GM21786 (cell line): ENCODE results near the gene ERVW-1.
"Not testable (repeated sequence)": the region's sequence is repeated elsewhere in the genome, so short reads cannot be mapped to it uniquely, and the experiment has no call there.

Experiments used
- ATAC-seq: cut with Tn5 transposase; IDR thresholded peaks from one replicate; pipeline ENCODE4 v1.9.1; 2021; ENCODE audit not compliant: unreplicated experiment

Gene ERVW-1, protein sequence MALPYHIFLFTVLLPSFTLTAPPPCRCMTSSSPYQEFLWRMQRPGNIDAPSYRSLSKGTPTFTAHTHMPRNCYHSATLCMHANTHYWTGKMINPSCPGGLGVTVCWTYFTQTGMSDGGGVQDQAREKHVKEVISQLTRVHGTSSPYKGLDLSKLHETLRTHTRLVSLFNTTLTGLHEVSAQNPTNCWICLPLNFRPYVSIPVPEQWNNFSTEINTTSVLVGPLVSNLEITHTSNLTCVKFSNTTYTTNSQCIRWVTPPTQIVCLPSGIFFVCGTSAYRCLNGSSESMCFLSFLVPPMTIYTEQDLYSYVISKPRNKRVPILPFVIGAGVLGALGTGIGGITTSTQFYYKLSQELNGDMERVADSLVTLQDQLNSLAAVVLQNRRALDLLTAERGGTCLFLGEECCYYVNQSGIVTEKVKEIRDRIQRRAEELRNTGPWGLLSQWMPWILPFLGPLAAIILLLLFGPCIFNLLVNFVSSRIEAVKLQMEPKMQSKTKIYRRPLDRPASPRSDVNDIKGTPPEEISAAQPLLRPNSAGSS

DNA sequence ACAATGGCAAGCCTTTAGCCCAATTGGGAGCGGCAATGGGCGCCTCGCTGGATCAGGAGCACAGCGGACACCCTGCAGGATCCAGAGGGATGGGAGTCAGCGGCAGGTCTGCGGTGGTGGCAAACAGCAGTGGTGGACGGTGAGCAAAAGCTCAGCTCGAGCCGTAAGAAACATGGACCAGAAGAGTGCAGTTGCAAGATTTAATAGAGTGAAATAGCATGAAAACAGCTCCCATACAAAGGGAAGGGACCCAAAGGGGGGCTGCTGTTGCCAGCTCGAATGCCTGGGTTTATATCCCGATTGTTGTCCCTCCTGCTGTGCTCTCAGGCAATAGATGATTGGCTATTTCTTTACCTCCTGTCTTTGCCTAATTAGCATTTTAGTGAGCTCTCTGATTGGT, at the start of gene ERVW-1:
ERVW-1 (minus strand) TSS at position 266 of the 400 bp plus-strand sequence. CDS start 7,565 bp downstream, outside the sequence.
- not testable (repeated sequence) for ATAC-seq

DNA sequence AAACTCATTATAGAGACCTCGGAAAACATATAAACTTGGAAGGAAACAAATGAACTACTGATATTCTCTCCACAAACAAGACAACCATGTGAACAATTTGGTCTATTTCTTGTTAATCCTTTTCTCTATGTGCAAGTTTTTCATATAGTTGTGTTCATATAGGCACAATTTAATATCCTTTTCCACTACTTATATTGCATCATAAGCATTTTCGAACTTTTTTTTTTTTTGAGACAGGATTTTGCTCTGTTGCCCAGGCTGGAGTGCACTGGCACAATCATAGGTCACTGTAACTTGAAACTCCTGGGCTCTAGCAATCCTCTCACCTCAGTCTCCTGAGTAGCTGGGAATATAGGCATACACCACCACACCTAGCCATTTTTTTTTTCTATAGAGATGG, 45.4 kb upstream of the ERVW-1 start:
- no peak for ATAC-seq

DNA sequence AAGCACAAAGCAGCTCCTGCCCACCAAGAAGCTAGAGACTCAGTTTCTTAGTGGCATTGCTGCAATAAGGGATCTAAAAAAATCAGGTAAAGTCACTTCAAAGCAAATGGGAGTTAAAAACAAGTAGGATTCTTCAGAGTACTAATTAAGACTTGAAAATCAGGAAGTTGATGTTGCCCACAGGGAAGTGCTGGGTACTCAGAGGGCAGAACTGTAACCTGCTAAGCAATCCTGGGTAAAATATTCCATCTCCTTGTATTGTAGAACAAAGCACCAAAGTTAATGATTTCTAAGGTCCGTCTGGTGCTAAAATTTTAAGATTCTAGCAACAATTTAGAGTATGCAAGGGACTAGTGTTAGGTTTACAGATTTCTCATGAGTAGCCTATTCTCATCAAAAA, 42.3 kb upstream of the ERVW-1 start:
- ATAC-seq, result no peak

DNA sequence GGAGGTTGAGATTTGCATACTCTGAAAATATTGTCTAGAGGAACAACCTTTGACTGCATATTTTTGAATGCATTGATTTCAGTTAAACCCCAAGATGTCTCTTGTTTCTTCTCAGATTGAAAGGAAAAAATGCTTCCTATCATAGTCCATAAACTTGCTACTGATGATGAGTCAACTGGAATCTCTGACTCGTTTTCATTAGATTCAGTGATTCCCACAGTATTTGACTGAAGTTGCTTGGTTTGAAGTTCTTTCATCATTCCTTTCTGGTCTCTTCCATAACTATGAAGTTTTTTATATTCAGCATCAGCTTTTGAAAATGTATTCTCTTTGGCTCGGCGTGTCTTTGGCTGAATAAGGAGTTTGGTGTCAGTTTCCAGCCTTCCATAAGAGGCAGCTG, 39.9 kb upstream of the ERVW-1 start:
- ATAC-seq, result no peak

- ATAC-seq, result no peak
Observed at GRCh38 chr7:92513167-92513902, 35.6 kb upstream of the ERVW-1 start.

- ATAC-seq, result no peak
Observed at GRCh38 chr7:92508946-92509345, 31.2 kb upstream of the ERVW-1 start.

DNA sequence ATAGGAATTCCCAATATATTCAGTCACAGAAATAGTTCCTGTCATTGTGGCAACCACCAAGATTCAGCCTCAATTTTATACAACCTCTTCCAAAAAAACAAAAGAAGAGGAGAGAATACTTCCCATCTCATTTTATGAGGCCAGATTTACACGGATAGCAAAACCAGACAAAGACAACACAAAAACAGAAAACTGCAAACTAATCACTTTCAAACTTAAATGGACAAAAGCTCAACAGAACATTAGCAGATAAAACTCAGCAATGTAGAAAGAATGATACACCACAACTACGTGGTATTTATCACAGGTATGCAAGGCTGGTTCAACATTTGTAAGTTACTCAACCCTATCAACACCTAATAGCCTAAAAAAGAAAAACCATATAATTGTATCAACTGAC, 28.6 kb upstream of the ERVW-1 start:
- ATAC-seq, result no peak

DNA sequence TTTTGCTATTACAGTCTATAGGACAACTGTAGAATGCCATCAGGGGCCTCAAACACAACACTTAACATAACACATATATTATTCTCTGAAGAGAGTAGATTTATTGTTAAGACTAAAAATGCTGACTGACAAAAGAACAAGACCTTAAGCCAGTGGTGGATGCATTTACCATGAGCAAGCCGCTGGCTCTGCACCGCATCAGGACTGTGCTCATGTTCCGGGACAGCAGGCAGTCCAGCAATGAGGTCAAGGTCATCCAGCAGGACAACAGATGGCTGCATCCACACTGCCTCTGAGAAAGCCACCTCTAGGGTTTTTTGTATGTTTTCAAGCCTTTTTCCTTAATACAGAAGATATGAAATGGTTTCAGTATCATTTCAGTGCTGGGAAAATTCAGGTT, 26.8 kb upstream of the ERVW-1 start:
- ATAC-seq, result no peak

- ATAC-seq, result no peak
Observed at GRCh38 chr7:92503767-92504166, 26.0 kb upstream of the ERVW-1 start.

DNA sequence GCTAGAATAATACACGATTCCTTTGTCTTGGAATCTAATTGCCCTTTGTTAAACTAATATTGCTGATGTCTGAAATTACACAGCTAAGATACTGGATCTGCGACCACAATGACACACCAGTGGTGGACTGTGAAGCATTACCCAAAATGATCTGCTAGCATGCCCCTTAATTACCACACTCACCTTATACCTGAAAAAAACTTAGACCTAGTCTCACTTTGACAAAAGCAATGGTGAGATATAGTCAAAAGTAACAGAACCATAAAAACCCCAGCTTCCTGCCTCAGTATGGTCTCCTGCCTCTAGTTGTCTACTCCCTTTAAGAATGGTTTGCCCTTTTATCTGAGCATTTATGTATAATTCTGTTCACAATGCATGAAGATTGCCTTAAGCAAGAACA, 20.8 kb upstream of the ERVW-1 start:
- ATAC-seq, result no peak

DNA sequence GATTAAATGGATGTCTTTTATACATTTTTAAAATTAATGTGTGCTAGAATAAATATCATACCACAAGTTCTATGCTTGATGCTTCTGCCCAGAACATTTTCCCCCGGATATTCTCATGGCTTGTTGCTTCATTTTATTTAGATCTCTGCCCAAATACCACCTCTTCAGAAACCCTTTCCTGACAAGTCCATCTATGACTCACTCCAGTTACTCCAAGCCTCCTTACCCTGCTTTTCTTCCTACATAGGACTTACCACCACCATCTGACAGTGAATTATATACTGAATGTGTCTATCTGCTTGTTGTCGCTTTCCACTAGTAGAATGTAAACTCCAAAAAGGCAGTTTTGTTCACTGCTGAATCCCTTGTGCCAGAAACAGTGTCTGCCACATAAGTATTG, 19.1 kb upstream of the ERVW-1 start:
- no peak for ATAC-seq

GRCh38 chr7:92489634-92490033, 11.9 kb upstream of the ERVW-1 start:
- ATAC-seq, result no peak

DNA sequence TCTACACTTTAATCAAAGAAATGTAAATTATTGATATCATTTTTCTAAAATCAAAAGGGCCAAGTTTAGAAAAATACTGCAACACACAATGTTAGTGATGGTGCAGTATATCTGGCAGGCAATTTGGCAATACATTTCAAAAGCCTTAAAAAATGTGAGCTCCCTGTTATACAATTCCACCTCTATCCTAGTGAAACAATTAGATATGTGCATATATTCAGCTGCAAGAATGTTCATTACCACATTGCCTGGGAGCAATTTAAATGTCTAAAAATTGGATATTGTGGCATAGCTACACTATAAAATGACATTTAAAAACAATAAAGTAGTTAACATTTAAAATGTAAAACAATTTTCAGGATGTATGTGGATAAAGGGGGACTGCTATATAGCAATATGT, 10.1 kb upstream of the ERVW-1 start:
- ATAC-seq, result no peak

- no peak for ATAC-seq
Observed at GRCh38 chr7:92485974-92486373, 8.2 kb upstream of the ERVW-1 start.

GRCh38 chr7:92485267-92485892, 7.6 kb upstream of the ERVW-1 start:
- ATAC-seq, result no peak

- ATAC-seq, result not testable (repeated sequence)
Observed at GRCh38 chr7:92484226-92484625, 6.5 kb upstream of the ERVW-1 start.

DNA sequence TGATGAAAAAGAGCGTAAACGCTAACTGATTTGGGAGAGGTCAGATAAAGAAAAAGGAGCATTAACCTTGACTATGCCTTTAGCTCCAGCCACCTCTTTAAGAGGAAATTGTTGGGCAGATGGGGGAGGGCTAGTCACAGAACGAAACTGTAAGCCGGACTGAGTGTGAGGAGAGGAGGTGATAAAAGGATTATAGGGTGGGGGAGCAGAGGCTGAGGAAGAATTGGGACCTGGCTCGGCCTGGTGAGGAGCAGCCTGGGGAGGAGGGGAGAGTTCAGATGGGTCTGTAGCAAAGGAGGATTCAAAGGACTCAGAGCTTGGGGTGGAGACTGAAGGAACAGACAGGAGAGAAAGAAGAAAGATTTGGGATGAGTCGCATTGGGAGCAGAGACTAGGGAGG, 5.9 kb upstream of the ERVW-1 start:
- ATAC-seq, result not testable (repeated sequence)

DNA sequence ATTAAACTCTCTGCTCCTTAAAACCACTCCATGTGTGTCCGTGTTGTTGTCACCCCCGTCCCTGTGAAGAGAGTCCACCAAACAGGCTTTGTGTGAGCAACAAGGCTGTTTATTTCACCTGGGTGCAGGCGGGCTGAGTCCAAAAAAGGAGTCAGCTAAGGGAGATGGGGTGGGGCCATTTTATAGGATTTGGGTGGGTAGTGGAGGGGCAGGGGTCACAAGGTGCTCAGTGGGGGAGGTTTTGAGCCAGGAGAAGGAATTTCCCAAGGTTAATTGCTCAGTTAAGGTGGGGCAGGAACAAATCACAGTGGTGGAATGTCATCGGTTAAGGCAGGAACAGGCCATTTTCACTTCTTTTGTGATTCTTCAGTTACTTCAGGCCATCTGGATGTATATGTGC, 1.4 kb upstream of the ERVW-1 start:
- ATAC-seq, result not testable (repeated sequence)

- ATAC-seq, result no peak
Observed at GRCh38 chr7:92478711-92479110, 965 bp upstream of the ERVW-1 start.

- ATAC-seq, result no peak
Observed at GRCh38 chr7:92478095-92478494, 349 bp upstream of the ERVW-1 start.

DNA sequence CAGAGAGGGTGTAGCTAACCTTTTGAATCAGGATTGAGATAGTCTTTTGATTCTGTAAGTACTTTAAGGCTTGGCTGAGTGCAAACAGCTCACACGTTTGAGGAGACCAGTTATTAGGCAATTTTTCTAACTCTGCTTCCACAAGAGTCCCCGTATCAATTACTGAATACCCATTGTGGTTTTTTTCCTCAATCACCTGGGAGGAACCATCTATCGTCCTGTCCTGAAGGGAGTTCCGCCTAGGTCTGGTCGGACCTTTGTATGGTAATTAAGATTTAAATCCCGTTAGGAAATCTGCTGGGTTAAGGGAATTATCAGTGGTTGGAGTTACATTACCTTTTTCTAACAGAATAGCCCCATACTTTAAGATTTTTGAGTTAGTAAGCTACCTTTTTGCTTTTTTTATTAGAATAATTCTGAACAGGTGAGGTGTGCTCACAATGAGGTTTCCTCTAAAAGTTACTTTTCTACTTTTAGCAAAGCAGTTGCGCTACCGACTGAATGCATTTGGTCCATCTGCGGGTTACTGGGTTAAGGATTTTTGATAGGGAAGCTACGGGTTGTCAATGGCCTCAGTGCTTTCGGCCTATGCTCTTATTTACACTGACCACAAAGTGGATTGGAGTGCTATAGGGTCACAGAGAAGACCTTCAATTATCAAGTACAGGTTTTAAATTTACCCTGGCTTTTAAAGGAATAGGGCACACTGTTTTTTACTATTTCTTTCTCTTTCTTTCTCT, 1.7 kb downstream of the ERVW-1 start:
- not testable (repeated sequence) for ATAC-seq
